GM19351 (cell line): Measurements from ENCODE around the gene CLIC1.

Source experiments
- ATAC-seq: cut with Tn5 transposase; IDR thresholded peaks from one replicate; pipeline ENCODE4 v1.9.1; 2021; ENCODE audit warnings: mild to moderate bottlenecking, moderate library complexity; ENCODE audit not compliant: unreplicated experiment

The CLIC1 gene

DNA sequence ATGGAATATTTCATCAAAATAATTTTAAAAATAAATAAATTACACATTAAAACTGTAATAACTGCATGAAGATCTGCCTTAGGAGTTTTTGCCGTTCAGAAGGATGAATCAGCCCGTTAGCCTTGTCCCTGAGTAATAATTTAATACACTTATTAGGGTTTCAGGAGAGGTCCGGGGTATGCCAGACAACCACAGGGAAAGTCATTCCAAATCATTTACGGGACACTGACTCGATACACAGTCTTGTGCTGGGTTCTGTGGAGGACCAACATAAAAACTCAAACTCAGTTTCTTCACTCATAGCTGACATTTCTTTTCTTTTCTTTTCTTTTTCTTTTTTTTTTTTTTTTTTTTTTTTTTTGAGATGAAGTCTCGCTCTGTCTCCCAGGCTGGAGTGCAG, 30.4 kb downstream of the CLIC1 start:
- no peak for ATAC-seq

DNA sequence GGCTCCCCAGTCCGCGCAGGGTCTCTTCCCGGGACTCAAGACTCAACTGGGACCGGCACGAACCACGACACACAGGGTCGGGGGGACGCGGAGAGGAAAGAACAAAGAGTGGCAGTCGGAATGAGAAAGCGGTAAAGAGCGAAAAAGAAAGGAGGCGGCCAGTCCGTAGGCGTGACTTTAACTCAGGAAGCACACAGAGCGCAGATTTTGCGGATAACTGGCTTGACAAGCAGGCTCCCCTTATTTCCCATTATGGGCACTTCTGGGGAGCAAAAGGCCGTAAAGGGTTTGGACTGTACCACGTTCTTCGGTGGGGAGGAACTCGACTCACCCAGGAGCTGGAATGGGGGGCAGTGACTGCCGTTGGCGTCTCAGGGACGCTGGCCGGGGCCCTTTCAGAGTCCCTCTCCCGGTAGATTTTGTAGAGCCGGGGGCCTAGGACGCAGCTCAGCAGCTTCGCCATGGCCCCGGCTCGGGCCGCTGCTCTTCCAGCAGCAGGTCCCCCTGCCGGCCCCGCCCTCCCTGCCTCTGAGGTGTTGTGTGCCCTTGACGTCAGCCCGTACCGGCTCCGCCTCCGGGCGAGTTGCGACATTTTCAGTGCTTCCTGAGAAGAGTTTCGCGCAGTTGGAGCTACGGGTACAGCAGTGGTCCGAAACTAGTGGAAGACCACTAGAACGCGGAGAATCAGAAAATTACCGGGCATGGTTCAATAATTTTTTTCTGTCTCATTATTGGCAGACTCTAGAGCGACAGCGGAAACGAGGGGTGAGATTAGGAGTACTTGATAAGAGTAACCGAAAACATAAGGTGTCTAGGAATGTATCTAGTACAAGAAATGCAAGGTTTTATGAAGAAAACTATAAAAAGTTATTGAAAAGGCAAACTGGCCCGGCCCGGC, 33.3 kb downstream of the CLIC1 start, which contains the start of gene ABHD16A:
ABHD16A (minus strand) TSS at position 506 of the 898 bp plus-strand sequence; CDS start at position 463, 43 bp downstream.
- peak; percentile 91 for ATAC-seq

DNA sequence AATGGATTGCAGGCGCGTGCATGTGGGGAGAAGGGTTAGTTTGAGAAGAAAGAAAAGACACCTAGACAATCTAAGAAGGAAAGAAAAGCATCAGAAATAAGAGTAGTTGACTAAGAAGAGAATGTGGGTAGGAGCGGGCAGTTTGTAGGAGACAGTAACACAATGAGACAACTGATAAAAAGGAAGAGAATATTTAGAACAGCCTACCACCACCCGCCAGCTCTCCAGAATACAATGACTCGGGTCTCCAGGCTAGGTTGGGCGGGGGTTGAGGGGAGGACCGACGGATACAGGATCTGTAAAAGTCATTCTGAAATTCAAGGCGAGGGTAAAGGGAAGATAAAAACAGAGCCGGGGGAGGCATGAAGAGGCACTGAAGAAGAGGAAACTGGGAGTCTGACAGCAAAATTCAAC, 33.9 kb downstream of the CLIC1 start:
- no peak for ATAC-seq

DNA sequence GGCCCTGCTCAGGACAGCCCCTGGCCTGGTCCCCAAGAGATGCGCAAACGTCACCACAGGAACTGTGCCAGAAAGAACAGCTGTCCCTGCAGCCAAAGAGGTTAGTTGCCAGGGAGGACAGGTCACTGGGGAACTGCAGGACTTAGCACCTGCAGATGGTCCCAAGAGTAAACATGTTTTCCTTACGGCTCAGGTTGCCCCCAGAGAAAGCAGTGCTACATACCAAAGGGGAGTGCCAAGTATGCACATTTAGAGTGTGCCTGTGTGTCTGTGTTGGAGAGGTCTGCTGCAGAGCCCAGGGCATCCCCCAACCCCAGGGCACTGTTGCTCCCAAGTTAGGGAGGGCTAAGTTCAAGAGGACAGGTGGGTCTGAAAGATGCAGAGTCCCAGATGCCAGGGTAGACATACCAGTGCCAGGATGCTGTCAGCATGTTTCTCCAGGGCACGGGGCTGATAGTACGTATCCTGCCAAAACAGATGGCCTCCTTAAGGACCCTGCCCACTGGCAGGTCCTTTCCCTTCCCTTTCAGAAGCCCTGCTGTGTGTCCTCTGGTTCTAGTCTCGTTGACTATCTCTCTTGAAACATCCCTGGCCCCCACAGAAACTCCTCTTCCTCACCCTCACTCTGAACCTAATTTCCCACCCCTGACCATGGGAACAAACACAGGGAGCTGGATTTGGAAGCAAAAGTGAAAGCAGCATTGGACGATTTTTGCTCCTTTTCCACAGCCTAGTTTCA, 34.5 kb downstream of the CLIC1 start:
- ATAC-seq = no peak

DNA sequence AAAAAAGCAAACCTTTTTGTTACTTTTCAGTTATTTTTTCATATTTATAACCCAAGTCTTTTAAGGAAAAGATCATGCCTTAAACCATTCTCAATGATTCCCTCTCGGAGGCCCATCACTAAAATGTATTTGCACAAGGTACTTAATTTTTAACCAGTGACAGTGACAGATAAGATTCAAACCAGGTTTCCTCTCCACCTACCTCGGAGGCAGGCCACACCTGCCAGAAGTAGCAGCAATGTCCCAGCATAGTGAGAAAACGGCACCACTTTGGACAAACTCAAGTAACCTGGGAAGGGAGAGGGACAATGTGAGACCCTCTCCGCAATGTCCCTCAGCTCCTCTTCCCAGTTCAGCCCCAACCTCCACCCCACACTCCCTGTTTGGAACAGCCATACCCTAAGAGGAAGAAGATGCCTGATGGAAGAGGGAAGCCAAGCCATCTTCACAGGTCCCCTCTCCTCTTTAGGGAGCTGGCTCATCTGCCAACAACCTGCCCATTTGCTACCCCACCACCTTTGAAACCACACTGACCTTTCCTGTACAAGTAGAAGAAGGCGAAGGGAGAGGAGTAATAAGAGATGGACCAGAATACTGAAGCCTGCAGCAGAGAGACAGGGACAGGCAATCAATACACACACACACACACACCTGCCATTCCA, 35.5 kb downstream of the CLIC1 start:
- ATAC-seq = no peak

DNA sequence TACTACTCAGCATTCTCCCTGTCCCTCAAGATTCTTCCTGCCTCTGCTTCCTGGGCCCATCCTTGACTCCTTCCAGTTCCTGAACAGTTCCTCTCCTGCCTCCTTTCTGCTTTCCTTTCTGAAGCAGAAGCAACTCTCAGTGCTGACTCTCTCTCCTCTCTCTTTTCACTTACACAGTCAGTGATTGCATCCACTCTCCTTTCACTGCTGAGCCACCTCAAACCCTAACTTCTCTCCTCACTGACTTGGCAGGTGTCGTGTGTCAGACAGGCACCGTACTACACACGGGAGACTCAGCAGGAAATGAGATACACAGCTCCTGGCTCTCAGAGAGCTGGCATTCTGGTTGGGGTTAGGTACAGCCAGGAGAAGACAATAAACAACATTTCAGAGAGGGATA, 38.8 kb downstream of the CLIC1 start:
- no peak for ATAC-seq

DNA sequence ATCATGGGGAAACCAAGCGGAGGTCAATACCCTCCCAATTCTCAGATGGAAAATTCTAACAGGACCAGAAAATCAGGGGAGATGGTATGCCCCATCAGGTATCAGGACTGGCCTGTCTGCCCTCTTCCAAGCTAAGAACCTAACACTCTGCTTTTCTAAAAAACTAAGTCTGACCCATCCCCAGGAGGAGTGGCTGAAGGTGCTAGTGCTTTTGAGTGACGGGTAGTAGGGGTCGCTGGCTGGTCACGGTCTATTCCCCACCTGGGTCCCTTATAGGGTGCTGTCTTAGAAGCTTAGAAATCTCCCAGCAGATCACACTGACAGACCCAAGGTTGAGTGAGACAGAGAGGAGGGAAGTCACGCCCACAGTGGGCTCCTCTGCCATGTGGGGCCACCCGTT, 42.8 kb downstream of the CLIC1 start:
- ATAC-seq = no peak

DNA sequence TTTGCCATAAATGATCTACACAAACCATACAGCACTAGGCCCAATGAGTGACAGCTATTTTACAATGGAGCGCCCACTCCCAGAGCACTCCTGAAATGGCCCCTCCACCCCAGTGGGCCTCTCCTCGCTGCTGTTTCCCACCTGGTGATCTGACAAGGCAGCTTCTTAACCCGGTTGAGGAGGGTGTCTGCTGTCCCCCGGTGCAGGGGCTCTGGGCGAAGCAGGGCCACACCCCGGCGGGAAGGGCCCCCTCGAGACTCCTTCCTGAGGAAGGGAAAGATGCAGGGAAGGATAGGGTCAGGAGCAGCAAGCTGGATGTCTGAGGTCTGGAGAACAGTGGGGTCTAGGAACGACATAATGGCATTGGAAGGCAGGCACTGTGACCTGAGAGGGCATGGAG, 43.4 kb downstream of the CLIC1 start:
- ATAC-seq = no peak

DNA sequence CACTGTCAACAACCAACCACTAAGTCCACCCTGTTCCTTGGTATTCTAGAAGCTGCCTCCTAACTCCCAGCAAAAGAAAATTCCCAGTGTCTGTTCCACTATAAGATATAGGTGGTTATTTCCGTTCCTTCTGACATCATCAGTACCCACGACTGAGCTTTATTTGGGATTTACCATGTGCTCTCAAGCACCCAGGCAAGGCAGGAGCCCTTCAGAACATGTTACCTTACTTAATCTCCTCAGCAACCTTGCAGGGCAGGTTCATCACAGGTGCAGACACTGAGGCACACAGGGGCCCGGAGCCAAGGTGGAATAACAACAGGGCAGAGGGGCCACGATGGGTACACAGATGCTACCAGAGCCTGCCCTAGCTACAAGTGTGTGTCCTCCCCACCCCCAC, 44.0 kb downstream of the CLIC1 start:
- no peak for ATAC-seq

DNA sequence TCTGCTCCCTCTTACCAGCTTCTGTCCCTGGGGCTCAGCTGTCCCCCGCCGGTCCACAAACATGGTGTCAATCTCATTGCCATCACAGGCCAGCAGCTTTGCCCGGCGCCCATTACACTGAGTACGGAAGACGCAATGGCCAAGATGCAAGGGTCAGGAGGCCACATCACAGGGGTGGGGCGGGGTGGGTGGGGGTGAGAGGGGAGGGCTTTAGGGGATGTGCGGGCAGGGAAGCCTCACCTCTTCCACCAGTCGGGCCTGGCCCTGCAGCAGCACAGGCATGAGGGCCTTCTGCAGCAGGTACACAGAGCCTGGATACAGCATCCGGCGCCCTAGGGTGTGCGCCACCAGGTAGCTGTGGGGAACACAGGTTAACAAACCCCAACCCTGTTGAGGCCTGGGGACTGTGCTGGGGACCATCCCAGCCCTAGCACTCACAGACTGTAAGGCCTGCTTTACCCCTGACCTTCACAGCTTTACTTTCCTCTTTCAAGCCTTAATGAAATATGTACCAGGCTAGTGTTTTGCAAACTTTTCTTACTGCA, 44.7 kb downstream of the CLIC1 start:
- no peak for ATAC-seq

DNA sequence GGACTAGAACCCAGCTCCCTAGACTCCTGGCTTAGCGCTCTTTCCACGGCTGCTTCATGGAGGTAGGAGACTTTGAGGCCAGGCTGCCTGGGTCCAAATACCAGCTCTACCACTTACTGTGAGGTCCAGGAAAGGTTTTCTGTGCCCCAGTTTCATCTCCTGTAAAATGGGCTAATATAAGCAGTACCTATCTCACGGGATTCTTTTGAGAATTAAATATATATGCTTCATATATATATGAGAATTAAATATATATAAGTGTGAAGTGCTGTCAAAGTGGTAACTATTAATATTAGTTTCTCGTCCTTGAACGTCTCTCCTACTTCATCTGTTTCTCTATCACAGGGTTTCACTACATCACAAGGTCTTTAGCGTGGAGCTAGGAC, 45.3 kb downstream of the CLIC1 start:
- no peak for ATAC-seq

DNA sequence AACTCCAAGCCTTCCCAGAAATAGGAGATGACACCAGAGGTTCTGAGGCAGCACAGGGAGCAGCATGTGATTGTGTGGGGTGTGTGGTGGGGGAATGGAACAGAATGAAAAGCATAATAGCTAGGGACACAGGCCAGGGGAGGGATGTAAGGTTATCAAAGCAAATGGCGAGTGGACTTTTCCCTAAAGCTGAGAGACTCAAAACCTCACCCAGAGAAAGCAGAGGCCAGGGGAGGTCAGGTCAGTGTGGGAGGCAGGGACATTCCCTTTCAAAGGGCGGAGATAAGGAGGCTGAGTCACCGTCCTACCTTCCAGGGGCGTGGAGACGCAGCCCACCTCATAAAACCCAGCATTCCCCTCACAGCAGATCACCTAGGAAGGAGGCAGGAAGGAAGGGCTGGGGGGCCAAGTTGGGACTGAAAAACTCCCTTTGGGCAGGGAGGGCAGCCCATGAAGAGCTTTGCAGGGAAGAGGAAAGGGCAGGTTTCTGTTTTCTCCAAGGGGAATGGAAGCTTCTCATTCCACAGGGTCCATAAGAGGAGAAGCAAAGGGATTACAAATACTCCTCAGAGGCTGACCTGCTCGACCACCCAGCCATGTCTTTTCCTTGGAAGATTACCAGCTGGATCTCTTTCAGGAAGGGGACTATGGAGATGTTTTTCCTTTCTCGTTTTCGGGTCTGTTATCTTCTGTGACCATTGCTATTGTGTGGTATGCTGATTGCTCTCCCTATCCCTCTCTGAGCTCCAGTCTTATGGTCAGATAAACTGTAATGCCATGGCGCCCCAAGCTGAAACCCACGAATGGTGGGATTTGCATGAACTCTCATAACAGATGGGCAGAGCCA, 45.9 kb downstream of the CLIC1 start:
- no peak for ATAC-seq

DNA sequence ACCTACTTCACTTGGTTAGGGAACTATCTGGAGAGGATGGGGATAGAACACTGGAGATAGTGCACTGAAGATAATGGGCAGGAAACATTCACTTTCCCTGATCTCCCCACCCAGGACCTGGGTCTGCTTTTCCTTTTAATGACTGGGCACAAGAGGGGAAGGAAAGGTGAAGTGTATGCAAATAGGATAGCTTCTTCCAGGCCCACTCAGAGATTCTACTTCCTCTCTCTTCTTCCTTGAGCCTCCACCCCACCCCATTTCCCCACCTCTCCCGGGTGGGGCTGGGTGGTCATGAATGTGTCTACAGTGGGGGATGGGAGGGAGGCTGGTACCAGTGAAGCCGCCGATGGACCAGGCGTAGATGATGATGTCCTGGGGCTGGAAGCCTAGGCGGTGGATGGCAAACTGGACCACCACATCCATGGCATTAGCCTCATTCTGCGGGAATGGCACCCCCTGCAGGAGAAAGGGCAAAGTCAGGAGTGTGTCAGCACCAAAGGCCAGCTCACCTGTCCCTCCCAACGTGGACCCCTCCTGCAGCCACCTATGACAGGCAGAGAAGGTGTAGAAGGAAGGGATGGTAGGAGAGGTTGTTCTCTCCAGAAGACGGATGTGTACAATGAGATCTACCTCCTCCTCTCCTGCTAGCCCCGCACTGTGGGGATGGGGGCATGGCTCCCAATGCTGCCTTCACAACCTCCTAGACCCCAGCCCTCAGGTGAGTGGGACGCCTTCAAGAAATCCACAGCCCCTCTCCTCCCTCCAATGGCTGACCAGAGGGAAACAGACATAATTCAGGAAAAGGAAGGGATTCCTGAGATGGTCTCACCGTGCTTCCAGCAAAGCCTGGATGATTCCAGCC, 46.9 kb downstream of the CLIC1 start:
- ATAC-seq = no peak

DNA sequence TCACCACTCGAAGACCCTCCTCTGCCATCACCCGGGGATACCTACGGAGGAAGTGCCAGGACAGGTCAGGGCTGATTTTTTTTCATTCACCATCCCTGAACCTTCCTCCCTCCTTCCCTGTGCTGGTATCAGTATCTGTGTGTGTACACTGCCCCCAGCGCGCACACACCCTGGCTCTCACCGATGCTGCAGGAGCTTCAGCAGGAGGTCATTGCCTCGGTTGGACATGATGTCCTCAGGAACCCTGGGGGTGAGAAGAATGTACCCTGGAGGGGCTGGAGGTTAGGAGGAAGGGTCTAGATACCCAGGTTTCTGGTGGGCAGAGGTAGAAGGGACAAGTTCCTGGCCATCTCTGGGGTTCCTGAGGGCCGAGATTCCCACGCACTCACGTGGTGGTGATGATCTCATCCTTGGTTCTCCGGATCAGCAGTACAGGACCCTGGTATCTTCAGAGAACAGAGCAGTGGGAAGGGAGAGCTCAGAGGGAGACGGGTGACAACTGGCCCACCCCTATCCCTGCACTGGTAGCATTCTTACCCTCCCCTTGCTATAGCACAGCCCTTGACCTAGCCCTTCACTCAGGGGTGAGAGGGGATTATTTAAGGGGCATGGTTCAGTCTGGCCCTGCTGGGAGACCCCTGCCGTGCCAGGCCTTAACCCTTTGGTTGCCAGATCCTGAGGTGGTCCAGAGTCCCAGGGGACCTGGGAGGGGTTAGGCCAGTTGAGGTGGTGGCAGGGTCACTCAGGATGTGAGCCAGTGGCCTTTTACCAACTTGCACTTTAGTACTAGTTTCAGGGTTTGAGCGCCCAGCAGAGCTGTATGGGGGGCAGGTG, 48.3 kb downstream of the CLIC1 start:
- no peak for ATAC-seq

DNA sequence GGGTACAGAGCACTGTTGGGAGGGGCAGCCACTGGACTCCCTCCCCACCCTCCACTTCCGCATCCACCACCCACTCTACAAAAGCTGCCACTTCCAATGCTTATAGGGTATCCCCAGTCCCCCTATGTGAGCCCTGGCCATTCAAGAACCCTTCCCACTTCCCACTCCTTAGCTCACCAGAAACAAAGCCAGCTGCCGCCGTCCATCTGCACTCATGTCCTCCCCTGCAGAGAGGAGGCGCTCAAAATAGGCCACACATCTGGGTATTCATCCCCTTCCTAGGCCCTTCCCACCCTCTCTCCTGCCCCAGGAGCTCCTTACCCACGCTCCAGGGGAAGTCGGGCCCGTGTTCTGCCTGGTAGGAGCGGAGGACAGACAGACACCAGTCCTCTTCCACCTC, 49.0 kb downstream of the CLIC1 start:
- no peak for ATAC-seq

DNA sequence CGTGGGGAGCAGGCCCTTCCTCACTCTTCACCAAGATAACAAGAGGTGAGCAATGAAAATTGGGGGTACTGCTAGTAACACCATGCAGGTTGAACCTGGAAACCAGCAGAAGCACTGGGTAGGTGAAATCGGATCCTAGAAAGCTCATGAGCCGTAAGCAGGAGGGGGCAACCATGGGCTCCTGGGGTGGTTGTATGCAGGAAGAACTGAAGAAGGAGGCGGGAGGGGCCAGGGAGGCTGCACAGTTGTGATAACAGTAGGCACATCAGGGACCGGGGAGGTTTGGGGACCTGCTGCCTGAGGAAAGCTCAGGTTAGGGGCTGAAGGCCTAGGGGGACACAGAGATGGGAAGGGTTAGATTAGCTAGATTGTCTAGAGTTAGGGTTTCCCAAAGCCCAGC, 49.8 kb downstream of the CLIC1 start:
- ATAC-seq = no peak

DNA sequence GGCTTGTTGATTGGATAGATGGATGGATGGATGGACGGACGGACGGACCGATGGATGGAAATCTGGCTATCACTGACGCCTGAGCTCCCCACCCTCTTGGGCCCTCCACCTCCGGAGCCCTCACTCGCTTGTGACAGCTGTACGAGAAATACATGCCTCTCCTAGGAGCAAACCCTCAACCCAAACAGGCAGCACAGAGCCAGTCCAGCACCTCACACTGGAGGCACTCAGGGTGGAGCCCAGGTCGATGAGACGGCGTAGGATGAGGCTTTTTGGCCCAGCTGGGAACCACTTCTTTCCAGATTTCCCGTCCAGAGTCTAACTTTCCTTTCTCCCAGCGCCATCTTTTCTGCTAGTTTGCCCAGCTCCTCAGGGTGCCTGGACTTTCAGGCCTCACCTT, 52.7 kb downstream of the CLIC1 start:
- no peak for ATAC-seq

DNA sequence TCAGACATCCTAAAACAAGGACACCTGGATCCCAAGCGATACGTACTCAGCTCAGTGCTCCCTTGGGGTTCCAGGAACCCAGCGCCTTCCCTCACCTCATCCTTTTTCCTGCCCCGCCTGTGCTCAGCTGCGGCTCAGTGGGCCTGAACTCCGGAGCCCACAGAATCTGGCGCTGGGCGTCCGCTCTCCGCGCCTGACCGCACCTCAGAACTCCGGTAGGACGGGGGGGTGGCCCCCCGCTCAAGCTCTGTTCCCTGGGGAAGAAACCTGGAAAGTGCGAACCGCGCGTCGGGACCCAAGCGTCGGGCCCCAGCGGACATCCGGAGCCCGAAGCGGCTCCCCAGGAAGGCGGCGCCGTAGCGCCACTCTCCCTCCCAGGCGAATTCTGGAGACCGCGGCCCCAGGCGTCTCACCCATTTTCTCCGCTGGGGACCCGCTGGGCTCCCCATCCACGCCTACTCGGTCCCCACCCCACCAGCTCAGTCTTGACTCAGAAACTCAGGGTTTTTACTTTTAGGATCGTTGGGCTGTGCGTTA, 55.1 kb downstream of the CLIC1 start:
- ATAC-seq = no peak
